Measurements from ENCODE around the gene PAX7.

The PAX7 gene

GRCh38 chr1:18714404-18715175, 83.9 kb downstream of the PAX7 start:
- Histone ChIP-seq H3K27me3 (peaks cover 64% of the 10 kb centered on the region), H3K4me3 (no peak overlapping the region)

DNA sequence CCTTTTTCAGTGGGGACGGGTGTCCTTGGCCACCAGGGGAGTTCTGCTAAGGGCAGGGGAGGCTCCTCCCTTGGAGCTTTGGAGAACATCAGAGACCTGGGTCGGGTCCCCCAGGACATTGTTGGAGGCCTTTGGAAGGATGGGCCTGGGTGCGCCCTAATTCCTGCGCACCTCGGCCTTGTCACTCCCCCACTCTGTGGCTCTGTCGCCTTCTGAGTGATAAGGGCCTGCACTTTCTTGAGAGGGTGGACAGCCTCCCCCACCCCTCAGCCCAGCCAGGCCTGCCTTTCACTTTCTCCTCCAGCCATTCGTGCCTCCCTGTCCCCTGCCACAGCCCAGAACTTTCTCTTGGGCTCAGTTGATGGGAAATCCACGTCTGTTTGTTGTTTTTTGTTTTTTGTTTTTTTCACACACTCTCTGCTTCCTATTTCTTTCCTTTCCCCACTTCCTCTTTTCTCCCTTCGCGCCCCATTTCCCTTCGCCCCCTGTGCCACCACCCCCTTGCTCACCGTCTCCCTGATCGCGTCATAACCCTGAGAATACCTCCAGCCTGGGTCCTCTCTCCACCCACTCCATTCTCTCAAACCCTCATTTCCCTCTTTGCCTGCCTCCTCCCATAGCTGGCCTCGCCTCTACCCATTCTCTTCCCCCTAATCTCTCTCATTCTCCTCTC, 85.6 kb downstream of the PAX7 start:
- peak overlapping the region; percentile 94 for H3K4me2 ChIP-seq
- H3K4me3 ChIP-seq = peak overlapping the region; percentile 59; the same call in 1 of the 2 replicates
- peaks cover 78% of the 10 kb centered on the region for H3K27me3 ChIP-seq
- H3K9ac ChIP-seq = no peak overlapping the region
- H3K36me3 ChIP-seq = no peaks in the 10 kb centered on the region
- peaks cover 43% of the 10 kb centered on the region for H3K4me1 ChIP-seq
- H3K27ac ChIP-seq = no peak overlapping the region
- H4K20me1 ChIP-seq = peaks cover 61% of the 10 kb centered on the region
- H3K9me3 ChIP-seq = no peaks in the 10 kb centered on the region
- no peak for TF ChIP-seq Cebpa-rat (IDR thresholded peaks at IDR 0.05)

More at GRCh38 chr1:18714404-18715175, 83.9 kb downstream of the PAX7 start:
- Histone ChIP-seq H3K9me3 (no peaks in the 10 kb centered on the region), H4K20me1 (peaks cover 50% of the 10 kb centered on the region), H3K9ac (no peak overlapping the region), H3K4me1 (peaks cover 31% of the 10 kb centered on the region), H3K27ac (no peak overlapping the region), H3K36me3 (no peaks in the 10 kb centered on the region), H3K4me2 (no peak overlapping the region)
- no peak for TF ChIP-seq Cebpa-rat (IDR thresholded peaks at IDR 0.05)

- H3K27me3 ChIP-seq = peaks cover 78% of the 10 kb centered on the region
- peak overlapping the region; percentile 59 for H3K4me3 ChIP-seq
- peaks cover 63% of the 10 kb centered on the region for H4K20me1 ChIP-seq
- no peak for TF ChIP-seq Cebpa-rat (IDR thresholded peaks at IDR 0.05)
- no peaks in the 10 kb centered on the region for H3K9me3 ChIP-seq
- H3K9ac ChIP-seq = no peak overlapping the region
- H3K4me2 ChIP-seq = peak overlapping the region; percentile 94
- no peak overlapping the region for H3K27ac ChIP-seq
- no peaks in the 10 kb centered on the region for H3K36me3 ChIP-seq
- peaks cover 51% of the 10 kb centered on the region for H3K4me1 ChIP-seq
These were observed 86.4 kb downstream of the PAX7 start for GRCh38 chr1:18716785-18717678.

DNA sequence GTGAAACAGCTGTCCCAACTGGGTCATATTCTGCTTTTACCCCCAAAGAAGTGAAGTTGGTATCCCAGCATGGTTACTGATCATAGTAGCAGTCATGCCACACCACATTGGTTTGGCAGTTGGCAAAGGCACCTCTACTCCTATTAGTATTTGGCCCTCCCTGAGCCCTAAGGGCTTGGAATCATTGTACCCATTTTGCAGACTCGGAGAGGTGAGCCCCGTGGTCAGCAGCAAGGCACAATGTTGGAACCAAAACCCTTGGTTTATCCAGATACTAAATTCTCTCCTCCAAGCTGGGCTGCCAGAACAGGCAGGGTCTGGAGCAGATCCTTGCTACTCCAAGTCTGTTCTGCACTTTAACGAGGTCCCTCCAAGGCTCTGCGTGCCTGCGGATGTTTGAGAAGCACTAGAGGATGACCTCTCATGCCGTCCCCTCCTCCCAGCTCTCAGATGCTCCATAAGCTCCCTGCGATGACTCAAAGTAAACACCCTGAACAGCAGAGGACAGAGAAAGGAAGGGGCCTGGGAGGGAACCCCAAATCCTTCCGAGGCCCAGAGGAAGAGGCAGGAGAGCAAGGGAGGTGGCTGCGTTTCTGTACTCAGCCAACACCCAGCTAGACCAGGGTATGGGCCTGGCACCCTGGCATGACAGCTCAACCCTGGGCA, 89.3 kb downstream of the PAX7 start:
- H3K4me1 ChIP-seq = peaks cover 71% of the 10 kb centered on the region
- no peaks in the 10 kb centered on the region for H3K36me3 ChIP-seq
- H3K4me2 ChIP-seq = peak overlapping the region; percentile 91
- no peaks in the 10 kb centered on the region for H3K9me3 ChIP-seq
- H3K27me3 ChIP-seq = peaks cover 74% of the 10 kb centered on the region
- TF ChIP-seq Cebpa-rat (IDR thresholded peaks at IDR 0.05) = no peak
- no peak overlapping the region for H3K27ac ChIP-seq
- no peak overlapping the region for H3K9ac ChIP-seq
- H3K4me3 ChIP-seq = no peak overlapping the region
- H4K20me1 ChIP-seq = peaks cover 57% of the 10 kb centered on the region

DNA sequence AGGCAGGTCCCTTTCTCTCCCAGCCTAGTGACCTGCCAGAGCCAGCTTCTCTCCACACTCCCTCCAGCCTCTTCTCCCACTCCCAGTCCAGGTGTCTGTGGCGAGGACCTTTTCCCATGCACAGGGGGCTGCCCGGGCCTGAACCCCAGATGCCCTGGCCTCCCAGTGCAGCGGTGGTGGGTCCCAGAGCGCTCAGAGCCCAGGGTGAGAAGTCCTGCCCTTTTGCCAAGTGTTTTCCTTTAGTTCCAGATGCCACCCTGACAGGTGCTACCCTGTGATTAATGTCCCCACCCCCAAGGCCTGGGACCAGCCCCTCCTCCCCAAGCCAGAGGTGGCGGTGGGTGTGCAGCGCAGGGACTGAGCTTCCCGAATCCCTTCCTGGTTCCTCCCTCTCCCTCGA, 90.4 kb downstream of the PAX7 start:
- Histone ChIP-seq H4K20me1 (peaks cover 45% of the 10 kb centered on the region), H3K4me2 (peak overlapping the region; percentile 91), H3K36me3 (no peaks in the 10 kb centered on the region), H3K27me3 (peaks cover 63% of the 10 kb centered on the region), H3K4me3 (no peak overlapping the region), H3K9ac (no peak overlapping the region), H3K27ac (no peak overlapping the region), H3K4me1 (peaks cover 76% of the 10 kb centered on the region), H3K9me3 (no peaks in the 10 kb centered on the region)
- no peak for TF ChIP-seq Cebpa-rat (IDR thresholded peaks at IDR 0.05)

DNA sequence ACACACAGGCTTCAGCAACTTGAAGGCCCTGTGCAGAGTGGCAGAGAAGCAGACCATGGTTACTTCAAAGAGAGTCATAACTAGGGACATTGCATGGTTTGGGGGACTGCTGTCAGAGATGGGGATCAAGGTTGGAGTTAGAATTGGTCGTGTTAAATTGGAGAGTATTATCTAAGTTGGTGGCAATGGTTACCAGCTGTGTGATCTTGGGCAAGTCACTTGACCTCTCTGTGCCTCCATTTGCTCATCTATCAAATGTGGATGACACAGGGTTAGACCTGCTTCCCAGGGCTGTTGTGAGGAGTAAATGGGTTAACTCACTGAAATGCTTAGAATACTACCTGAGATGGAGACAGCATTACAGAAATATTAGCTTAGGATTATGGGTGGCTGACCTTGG, 91.1 kb downstream of the PAX7 start:
- Histone ChIP-seq H3K4me1 (peaks cover 69% of the 10 kb centered on the region), H3K4me2 (peak overlapping the region; percentile 91), H3K9me3 (no peaks in the 10 kb centered on the region), H3K27ac (no peak overlapping the region), H3K9ac (no peak overlapping the region), H3K27me3 (peaks cover 56% of the 10 kb centered on the region), H4K20me1 (peaks cover 39% of the 10 kb centered on the region), H3K36me3 (no peaks in the 10 kb centered on the region), H3K4me3 (no peak overlapping the region)
- TF ChIP-seq Cebpa-rat (IDR thresholded peaks at IDR 0.05) = no peak

GRCh38 chr1:18722270-18722669, 91.6 kb downstream of the PAX7 start:
- Histone ChIP-seq H3K9ac (no peak overlapping the region), H3K4me2 (peak overlapping the region; percentile 91), H4K20me1 (peaks cover 34% of the 10 kb centered on the region), H3K4me3 (no peak overlapping the region), H3K27me3 (peaks cover 51% of the 10 kb centered on the region), H3K4me1 (peaks cover 64% of the 10 kb centered on the region), H3K36me3 (no peaks in the 10 kb centered on the region), H3K27ac (no peak overlapping the region), H3K9me3 (no peaks in the 10 kb centered on the region)
- no peak for TF ChIP-seq Cebpa-rat (IDR thresholded peaks at IDR 0.05)

GRCh38 chr1:18723206-18723605, 92.6 kb downstream of the PAX7 start:
- Histone ChIP-seq H3K36me3 (no peaks in the 10 kb centered on the region), H3K9me3 (no peaks in the 10 kb centered on the region), H3K9ac (no peak overlapping the region), H3K4me1 (peaks cover 60% of the 10 kb centered on the region), H3K27ac (no peak overlapping the region), H3K4me3 (no peak overlapping the region), H4K20me1 (peaks cover 24% of the 10 kb centered on the region), H3K27me3 (peaks cover 41% of the 10 kb centered on the region), H3K4me2 (peak overlapping the region; percentile 91)
- no peak for TF ChIP-seq Cebpa-rat (IDR thresholded peaks at IDR 0.05)

- H3K27me3 ChIP-seq = peaks cover 35% of the 10 kb centered on the region
- H3K4me2 ChIP-seq = peak overlapping the region; percentile 91
- no peak overlapping the region for H3K9ac ChIP-seq
- H3K4me3 ChIP-seq = no peak overlapping the region
- peaks cover 23% of the 10 kb centered on the region for H4K20me1 ChIP-seq
- no peak overlapping the region for H3K27ac ChIP-seq
- TF ChIP-seq Cebpa-rat (IDR thresholded peaks at IDR 0.05) = no peak
- no peaks in the 10 kb centered on the region for H3K9me3 ChIP-seq
- H3K4me1 ChIP-seq = peaks cover 60% of the 10 kb centered on the region
- no peaks in the 10 kb centered on the region for H3K36me3 ChIP-seq
These were observed 93.2 kb downstream of the PAX7 start for GRCh38 chr1:18723701-18724411.
